22Rv1 (cell line): ENCODE data around the gene RPS14.

Experiments
- ZFX ChIP-seq: fragments of 450-650 bp; IDR thresholded peaks from 2 replicates; pipeline ENCODE4 v1.6.1; 2017; ENCODE audit warnings: antibody characterized with exemption, borderline replicate concordance
- TF ChIP-seq, protein P1 (sequence below): fragments of 450-650 bp; IDR thresholded peaks from 2 replicates; pipeline ENCODE4 v1.5.1; 2017; ENCODE audit warnings: mild to moderate bottlenecking

DNA sequence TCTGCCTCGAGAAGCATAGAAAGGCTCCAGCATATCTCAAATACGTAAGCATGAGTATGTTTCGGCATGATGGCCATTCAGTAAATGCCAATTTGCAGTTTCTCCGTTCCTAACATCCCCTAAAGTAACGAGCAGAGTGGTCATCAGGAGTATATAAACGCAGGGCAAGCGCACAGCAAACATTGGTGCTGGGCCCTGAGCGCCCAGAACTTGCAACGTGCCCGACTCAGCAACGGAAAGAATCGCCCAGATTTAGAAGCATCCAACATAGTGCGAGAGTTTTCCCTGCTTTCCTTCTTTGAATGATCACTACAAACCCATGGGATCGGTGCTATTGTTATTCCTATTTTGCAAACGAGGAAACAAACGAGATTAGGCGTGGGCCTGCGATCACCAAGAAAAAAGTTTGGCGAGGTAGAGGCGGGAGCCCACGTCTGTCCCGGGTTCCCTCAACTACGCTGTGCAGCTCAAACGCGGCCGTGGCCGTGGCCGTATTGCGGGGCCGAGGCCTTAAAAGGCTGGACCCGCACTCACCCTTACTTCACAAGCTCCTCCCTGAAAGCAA lies 505 bp downstream of the RPS14 start:
- TF ChIP-seq, protein P1, sequence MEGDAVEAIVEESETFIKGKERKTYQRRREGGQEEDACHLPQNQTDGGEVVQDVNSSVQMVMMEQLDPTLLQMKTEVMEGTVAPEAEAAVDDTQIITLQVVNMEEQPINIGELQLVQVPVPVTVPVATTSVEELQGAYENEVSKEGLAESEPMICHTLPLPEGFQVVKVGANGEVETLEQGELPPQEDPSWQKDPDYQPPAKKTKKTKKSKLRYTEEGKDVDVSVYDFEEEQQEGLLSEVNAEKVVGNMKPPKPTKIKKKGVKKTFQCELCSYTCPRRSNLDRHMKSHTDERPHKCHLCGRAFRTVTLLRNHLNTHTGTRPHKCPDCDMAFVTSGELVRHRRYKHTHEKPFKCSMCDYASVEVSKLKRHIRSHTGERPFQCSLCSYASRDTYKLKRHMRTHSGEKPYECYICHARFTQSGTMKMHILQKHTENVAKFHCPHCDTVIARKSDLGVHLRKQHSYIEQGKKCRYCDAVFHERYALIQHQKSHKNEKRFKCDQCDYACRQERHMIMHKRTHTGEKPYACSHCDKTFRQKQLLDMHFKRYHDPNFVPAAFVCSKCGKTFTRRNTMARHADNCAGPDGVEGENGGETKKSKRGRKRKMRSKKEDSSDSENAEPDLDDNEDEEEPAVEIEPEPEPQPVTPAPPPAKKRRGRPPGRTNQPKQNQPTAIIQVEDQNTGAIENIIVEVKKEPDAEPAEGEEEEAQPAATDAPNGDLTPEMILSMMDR = no peak
- TF ChIP-seq ZFX = no peak
